Measurements from ENCODE around the gene CFAP74.

DNA sequence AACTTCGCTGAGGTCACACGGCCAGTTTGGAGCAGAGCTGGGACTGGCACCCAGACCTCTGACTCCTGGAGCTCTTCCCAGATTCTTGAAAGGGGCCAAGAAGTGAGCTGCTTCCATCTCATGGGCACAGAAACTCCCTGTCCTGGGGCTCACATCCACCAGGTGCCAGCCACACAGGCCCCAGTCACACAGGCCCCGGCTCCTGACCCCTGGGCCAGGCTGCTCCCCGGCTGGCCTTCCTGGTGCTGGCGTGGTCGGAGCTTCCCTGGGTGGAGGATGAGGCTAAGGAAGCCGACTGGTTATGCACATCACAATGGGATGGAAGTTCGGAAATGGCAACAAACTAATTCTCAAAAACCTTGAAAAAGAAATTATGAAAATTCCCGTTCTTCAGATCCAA is 12.5 kb upstream of the CFAP74 start:
- TF ChIP-seq, protein P1, sequence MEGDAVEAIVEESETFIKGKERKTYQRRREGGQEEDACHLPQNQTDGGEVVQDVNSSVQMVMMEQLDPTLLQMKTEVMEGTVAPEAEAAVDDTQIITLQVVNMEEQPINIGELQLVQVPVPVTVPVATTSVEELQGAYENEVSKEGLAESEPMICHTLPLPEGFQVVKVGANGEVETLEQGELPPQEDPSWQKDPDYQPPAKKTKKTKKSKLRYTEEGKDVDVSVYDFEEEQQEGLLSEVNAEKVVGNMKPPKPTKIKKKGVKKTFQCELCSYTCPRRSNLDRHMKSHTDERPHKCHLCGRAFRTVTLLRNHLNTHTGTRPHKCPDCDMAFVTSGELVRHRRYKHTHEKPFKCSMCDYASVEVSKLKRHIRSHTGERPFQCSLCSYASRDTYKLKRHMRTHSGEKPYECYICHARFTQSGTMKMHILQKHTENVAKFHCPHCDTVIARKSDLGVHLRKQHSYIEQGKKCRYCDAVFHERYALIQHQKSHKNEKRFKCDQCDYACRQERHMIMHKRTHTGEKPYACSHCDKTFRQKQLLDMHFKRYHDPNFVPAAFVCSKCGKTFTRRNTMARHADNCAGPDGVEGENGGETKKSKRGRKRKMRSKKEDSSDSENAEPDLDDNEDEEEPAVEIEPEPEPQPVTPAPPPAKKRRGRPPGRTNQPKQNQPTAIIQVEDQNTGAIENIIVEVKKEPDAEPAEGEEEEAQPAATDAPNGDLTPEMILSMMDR (IDR thresholded peaks at IDR 0.05): no peak
- no peak for TF ChIP-seq POLR2A (IDR thresholded peaks at IDR 0.05)

All from Peyer's patch (tissue), 4 donors.